HG03060 (cell line): ENCODE results near the gene LRRC71.

Source experiments
- ATAC-seq: cut with Tn5 transposase; IDR thresholded peaks from one replicate; pipeline ENCODE4 v1.9.1; 2021; ENCODE audit warnings: low read depth, moderate number of reproducible peaks; ENCODE audit not compliant: unreplicated experiment

The LRRC71 gene

GRCh38 chr1:156903328-156904091 is 16.9 kb upstream of the LRRC71 start:
- no peak for ATAC-seq

- no peak for ATAC-seq
Observed at GRCh38 chr1:156904187-156904959, 16.1 kb upstream of the LRRC71 start.

GRCh38 chr1:156905176-156905575 is 15.3 kb upstream of the LRRC71 start:
- ATAC-seq, result no peak

- ATAC-seq, result no peak
Observed at GRCh38 chr1:156905651-156906050, 14.8 kb upstream of the LRRC71 start.

- no peak for ATAC-seq
Observed at GRCh38 chr1:156906206-156906906, 14.1 kb upstream of the LRRC71 start.

- no peak for ATAC-seq
Observed at GRCh38 chr1:156908541-156908940, 11.9 kb upstream of the LRRC71 start.

- ATAC-seq, result no peak
Observed at GRCh38 chr1:156908955-156909354, 11.5 kb upstream of the LRRC71 start.

GRCh38 chr1:156909671-156910070 is 10.8 kb upstream of the LRRC71 start:
- no peak for ATAC-seq

GRCh38 chr1:156910309-156910782 is 10.1 kb upstream of the LRRC71 start:
- ATAC-seq, result no peak

- no peak for ATAC-seq
Observed at GRCh38 chr1:156911577-156912298, 8.7 kb upstream of the LRRC71 start.

GRCh38 chr1:156912310-156912709 is 8.1 kb upstream of the LRRC71 start:
- ATAC-seq, result no peak

- no peak for ATAC-seq
Observed at GRCh38 chr1:156912861-156913808, 7.3 kb upstream of the LRRC71 start.

- ATAC-seq, result no peak
Observed at GRCh38 chr1:156913809-156914387, 6.5 kb upstream of the LRRC71 start.

GRCh38 chr1:156914440-156914856 is 6.0 kb upstream of the LRRC71 start:
- no peak for ATAC-seq

- no peak for ATAC-seq
Observed at GRCh38 chr1:156921053-156921529, 659 bp downstream of the LRRC71 start.

- no peak for ATAC-seq
Observed at GRCh38 chr1:156922986-156923669, 2.7 kb downstream of the LRRC71 start.

GRCh38 chr1:156923670-156924477 is 3.4 kb downstream of the LRRC71 start:
- ATAC-seq, result no peak
